Liver (tissue), 9 donors: Measurements from ENCODE around the gene PCDHGC4. TPM values are rescaled to one million over a fixed set of nuclear protein-coding genes. Genes with fewer than 3 reads are reported as not detected.
A peak's percentile ranks its signal among the peaks of the same experiment; 100 is the strongest.

Source experiments
- DNase-seq: peaks from one replicate; pipeline ENCODE4 v3.0.0-alpha.2; 2017; ENCODE audit warnings: low spot score
- H3K27ac ChIP-seq, 2 donors: one replicate each; pipeline ENCODE4 v1.7.0; 2013; ENCODE audit warnings: inconsistent platforms in 2 of 2, low read length in 2 of 2, control low read depth in 1 of 2, low read depth in 1 of 2, mild to moderate bottlenecking in 1 of 2
- H3K27me3 ChIP-seq, 4 donors: one replicate each; pipeline versions ENCODE4 v1.6.1 to v1.7.0; 2013; ENCODE audit warnings: low read length in 3 of 4, inconsistent platforms in 1 of 4, mild to moderate bottlenecking in 1 of 4, moderate library complexity in 1 of 4; ENCODE audit not compliant: control insufficient read depth in 4 of 4, insufficient read depth in 4 of 4
- H3K36me3 ChIP-seq, 4 donors: one replicate each; pipeline versions ENCODE4 v1.6.1 to v1.7.0; 2013; ENCODE audit warnings: low read length in 3 of 4, mild to moderate bottlenecking in 3 of 4, low read depth in 1 of 4, moderate library complexity in 1 of 4; ENCODE audit not compliant: control insufficient read depth in 4 of 4, insufficient read depth in 3 of 4
- H3K4me1 ChIP-seq, 4 donors: one replicate each; pipeline versions ENCODE4 v1.6.1 to v1.7.0; 2013; ENCODE audit warnings: low read length in 3 of 4, mild to moderate bottlenecking in 3 of 4, moderate library complexity in 1 of 4; ENCODE audit not compliant: control insufficient read depth in 4 of 4, insufficient read depth in 4 of 4
- H3K4me3 ChIP-seq, 3 donors: one replicate each; pipeline versions ENCODE4 v1.6.1 to v1.7.0; 2013; ENCODE audit warnings: low read length in 3 of 3, control low read depth in 1 of 3, low read depth in 1 of 3, mild to moderate bottlenecking in 1 of 3
- H3K9ac ChIP-seq, 2 donors: one replicate each; pipeline ENCODE4 v1.7.0; 2013; ENCODE audit warnings: low read length in 2 of 2, mild to moderate bottlenecking in 2 of 2, moderate library complexity in 2 of 2, control low read depth in 1 of 2, low read depth in 1 of 2
- H3K9me3 ChIP-seq, 4 donors: one replicate each; pipeline versions ENCODE4 v1.6.1 to v1.7.0; 2013; ENCODE audit warnings: low read length in 3 of 4; ENCODE audit not compliant: control insufficient read depth in 4 of 4
- ATF3 ChIP-seq: IDR thresholded peaks from 2 replicates; pipeline ENCODE4 v1.6.1; 2016; ENCODE audit warnings: antibody characterized with exemption
- CTCF ChIP-seq: fragments of 150-350 bp; IDR thresholded peaks from 2 replicates; pipeline ENCODE4 v1.5.1; 2017; ENCODE audit warnings: improper control_type of control experiment, low read depth, low read length; ENCODE audit not compliant: missing input control
- EGR1 ChIP-seq, 2 donors: IDR thresholded peaks; 2 replicates each; pipeline ENCODE4 v1.6.1; 2016 to 2018; ENCODE audit warnings: antibody characterized with exemption in 2 of 2, low read depth in 2 of 2
- FOXA1 ChIP-seq: IDR thresholded peaks from 2 replicates; pipeline ENCODE4 v1.6.1; 2016; ENCODE audit warnings: antibody characterized with exemption
- FOXA2 ChIP-seq: IDR thresholded peaks from 2 replicates; pipeline ENCODE4 v1.6.1; 2016; ENCODE audit warnings: antibody characterized with exemption
- GABPA ChIP-seq, 2 donors: IDR thresholded peaks in 1 of 2; conservative IDR thresholded peaks in 1 of 2; 2 replicates each; pipeline ENCODE4 v1.6.1; 2016; ENCODE audit warnings: antibody characterized with exemption in 2 of 2, mild to moderate bottlenecking in 1 of 2, moderate library complexity in 1 of 2
- HNF4A ChIP-seq, 2 donors: conservative IDR thresholded peaks; 2 replicates each; pipeline ENCODE4 v1.6.1; 2016; ENCODE audit warnings: antibody characterized with exemption in 2 of 2, mild to moderate bottlenecking in 2 of 2
- HNF4G ChIP-seq: IDR thresholded peaks from 2 replicates; pipeline ENCODE4 v1.6.1; 2016; ENCODE audit warnings: antibody characterized with exemption
- JUND ChIP-seq, 2 donors: IDR thresholded peaks; 2 replicates each; pipeline ENCODE4 v1.6.1; 2016; ENCODE audit warnings: antibody characterized with exemption in 2 of 2
- MAX ChIP-seq: IDR thresholded peaks from 2 replicates; pipeline ENCODE4 v1.6.1; 2016; ENCODE audit warnings: antibody characterized with exemption
- NR2F2 ChIP-seq: IDR thresholded peaks from 2 replicates; pipeline ENCODE4 v1.6.1; 2016; ENCODE audit warnings: antibody characterized with exemption
- RAD21 ChIP-seq, 2 donors: IDR thresholded peaks; 2 replicates each; pipeline ENCODE4 v1.6.1; 2016; ENCODE audit warnings: antibody characterized with exemption in 2 of 2, mild to moderate bottlenecking in 2 of 2
- REST ChIP-seq: IDR thresholded peaks from 2 replicates; pipeline ENCODE4 v1.6.1; 2016; ENCODE audit warnings: antibody characterized with exemption, mild to moderate bottlenecking
- RXRA ChIP-seq, 2 donors: IDR thresholded peaks; 2 replicates each; pipeline ENCODE4 v1.6.1; 2017 to 2018; ENCODE audit warnings: antibody characterized with exemption in 2 of 2, mild to moderate bottlenecking in 1 of 2
- SP1 ChIP-seq: IDR thresholded peaks from 2 replicates; pipeline ENCODE4 v1.6.1; 2018; ENCODE audit warnings: antibody characterized with exemption, mild to moderate bottlenecking
- TAF1 ChIP-seq: conservative IDR thresholded peaks from 2 replicates; pipeline ENCODE4 v1.6.1; 2016; ENCODE audit warnings: antibody characterized with exemption, mild to moderate bottlenecking
- YY1 ChIP-seq: IDR thresholded peaks from 2 replicates; pipeline ENCODE4 v1.6.1; 2016; ENCODE audit warnings: antibody characterized with exemption, mild to moderate bottlenecking
- ZBTB33 ChIP-seq: IDR thresholded peaks from 2 replicates; pipeline ENCODE4 v1.6.1; 2016; ENCODE audit warnings: antibody characterized with exemption
- WGBS: extraction: QIAGEN DNeasy Blood & Tissue Kit; methylation state at CpG from one replicate; pipeline ENCODE4 v1.1.7; 2013; 5-methylcytosine and 5-hydroxymethylcytosine counted together
- polyA plus RNA-seq, 2 donors: library from polyadenylated mRNA; stranded (reverse) in 1 of 2; unstranded in 1 of 2; fragments of 200-250 nt in 1 of 2; fragments of >200 nt in 1 of 2; fragmentation: Nextera tagmentation in 1 of 2; extraction: Ambion mirVana in 1 of 2; gene quantifications; one replicate each; pipeline versions ENCODE4 v1.2.1 to v1.2.3, GENCODE V29; 2013 to 2015
- total RNA-seq, 2 donors: library from RNA; depleted of rRNA; stranded (reverse); fragments of >200 nt; gene quantifications; one replicate each; pipeline ENCODE4 v1.2.3, GENCODE V29; 2014
- donor health status: healthy.
- donor health status: healthy.
- donor health status: healthy.
- donor health status: healthy.
- donor health status: healthy.

The PCDHGC4 gene
- total and polyA plus RNA-seq, 4 donors, result 0.33 to 1.4 TPM; not detected in 2

GRCh38 chr5:141508798-141509611 is 24.2 kb downstream of the PCDHGC4 start:
- no peak for TF ChIP-seq JUND (IDR thresholded peaks at IDR 0.05)
- no peak for TF ChIP-seq RAD21 (IDR thresholded peaks at IDR 0.05)
- TF ChIP-seq REST, result no peak
- TF ChIP-seq GABPA (IDR thresholded peaks at IDR 0.05 in 1 of 2, conservative IDR thresholded peaks at IDR 0.05 in 1 of 2), result no peak
- no peak for TF ChIP-seq EGR1 (IDR thresholded peaks at IDR 0.05; ENCODE audit: low read depth in 2 of 2)
- TF ChIP-seq MAX, result no peak
- TF ChIP-seq YY1, result no peak
- no peak for TF ChIP-seq RXRA (IDR thresholded peaks at IDR 0.05)
- TF ChIP-seq ATF3, result no peak
- Histone ChIP-seq H3K4me1 (peaks cover 4 to 17% (median 7%) of the 10 kb centered on the region in 4 donors), H3K36me3 (peaks cover 0 to 6% (median 0%) of the 10 kb centered on the region in 4 donors), H3K9me3 (no peaks in the 10 kb centered on the region), H3K4me3 (no peak overlapping the region), H3K27me3 (no peaks in the 10 kb centered on the region), H3K9ac (peak overlapping the region in 1 of 2 donors; percentile 18), H3K27ac (peak overlapping the region; percentile 69)
- 59% methylated on average over 23 of the region's 23 CpGs for WGBS
- DNase-seq, result no peak

- DNase-seq, result no peak
- TF ChIP-seq MAX, result no peak
- no peak for TF ChIP-seq RAD21 (IDR thresholded peaks at IDR 0.05)
- TF ChIP-seq HNF4A (conservative IDR thresholded peaks at IDR 0.05), result no peak
- no peak for TF ChIP-seq ATF3
- TF ChIP-seq GABPA (IDR thresholded peaks at IDR 0.05 in 1 of 2, conservative IDR thresholded peaks at IDR 0.05 in 1 of 2), result no peak
- no peak for TF ChIP-seq CTCF
- TF ChIP-seq HNF4G, result no peak
- TF ChIP-seq TAF1, result no peak
- no peak for TF ChIP-seq RXRA (IDR thresholded peaks at IDR 0.05)
- no peak for TF ChIP-seq FOXA2
- no peak for TF ChIP-seq NR2F2
- no peak for TF ChIP-seq ZBTB33
- no peak for TF ChIP-seq REST
- no peak for TF ChIP-seq EGR1 (IDR thresholded peaks at IDR 0.05; ENCODE audit: low read depth in 2 of 2)
- no peak for TF ChIP-seq YY1
- no peak for TF ChIP-seq SP1
- no peak for TF ChIP-seq FOXA1
- no peak for TF ChIP-seq JUND (IDR thresholded peaks at IDR 0.05)
- H3K36me3 ChIP-seq, result peaks cover 0 to 8% (median under 1%) of the 10 kb centered on the region in 4 donors
- no peak overlapping the region for H3K9ac ChIP-seq
- H3K4me3 ChIP-seq, result no peak overlapping the region
- peaks cover 4 to 20% (median 7%) of the 10 kb centered on the region in 4 donors for H3K4me1 ChIP-seq
- peak overlapping the region in 1 of 2 donors; percentile 46 for H3K27ac ChIP-seq
- no peaks in the 10 kb centered on the region for H3K9me3 ChIP-seq
- H3K27me3 ChIP-seq, result no peaks in the 10 kb centered on the region
- WGBS, result 92% methylated on average over 9 of the region's 9 CpGs
Measured at GRCh38 chr5:141510160-141510559, 25.3 kb downstream of the PCDHGC4 start.
